ENCODE data around the gene ADAT3.
"Not testable (repeated sequence)": the region's sequence is repeated elsewhere in the genome, so short reads cannot be mapped to it uniquely, and the experiment has no call there.

ADAT3 gene

GRCh38 chr19:1867349-1867724 lies 37.9 kb upstream of the ADAT3 start:
- no peak for DNase-seq

- DNase-seq, result no peak
Measured at GRCh38 chr19:1868971-1869370, 36.2 kb upstream of the ADAT3 start.

DNA sequence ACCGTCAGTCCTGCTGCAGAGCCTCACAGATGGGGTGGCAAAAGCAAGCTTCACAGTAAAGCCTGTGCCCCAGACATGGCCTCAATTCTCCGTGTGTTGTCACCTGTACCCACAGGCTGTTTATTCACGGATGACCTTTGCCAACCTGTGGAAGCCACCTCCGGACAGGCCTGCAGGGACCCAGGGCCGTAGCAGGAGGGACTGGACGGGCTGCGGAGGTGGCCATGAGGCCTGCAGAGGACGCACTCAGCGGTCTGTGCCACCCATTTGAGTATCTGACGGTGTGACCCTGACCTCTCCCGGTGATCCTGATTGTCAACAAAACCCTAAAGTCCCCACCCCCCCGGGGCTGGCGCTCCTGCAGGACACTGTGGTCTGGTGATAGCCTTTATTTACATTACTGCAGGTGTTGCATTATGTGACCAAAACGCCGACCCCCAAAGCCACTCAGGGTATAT lies 34.0 kb upstream of the ADAT3 start:
- DNase-seq, result no peak

GRCh38 chr19:1871630-1872029 lies 33.6 kb upstream of the ADAT3 start:
- DNase-seq, result no peak

DNA sequence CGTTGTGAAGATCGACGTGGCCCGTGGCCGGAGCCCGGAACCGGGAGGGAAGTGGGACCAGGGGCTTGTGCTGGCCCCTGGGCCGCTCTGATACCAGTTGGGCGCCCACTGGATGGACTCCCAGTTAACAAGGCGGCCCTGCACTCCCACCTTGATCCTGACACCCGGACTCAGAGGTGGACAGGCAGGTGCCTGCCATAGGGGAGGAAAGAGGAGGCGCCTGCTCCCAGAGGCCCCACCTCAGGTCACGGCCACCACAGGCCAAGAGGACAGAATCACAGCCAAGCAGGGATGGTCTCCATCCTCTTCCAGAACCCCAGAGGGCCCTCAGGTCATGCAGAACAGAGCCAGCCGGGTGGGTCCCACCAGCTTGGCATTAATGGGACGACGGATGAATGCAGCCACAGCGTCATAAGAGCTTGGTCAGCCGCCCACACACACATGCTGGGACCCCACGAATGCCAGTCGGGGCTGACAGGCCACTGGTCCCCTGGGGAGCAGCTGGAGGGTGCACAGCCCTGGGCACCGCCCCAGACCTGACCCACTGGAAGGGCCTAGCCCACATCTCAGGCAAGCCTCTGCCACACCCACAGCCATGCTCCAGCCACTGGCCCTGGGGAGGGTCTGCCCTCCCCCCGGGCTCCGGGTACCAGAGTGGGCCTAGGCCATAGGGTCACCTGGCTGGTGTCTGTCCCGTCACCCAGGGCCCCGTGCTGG lies 32.2 kb upstream of the ADAT3 start:
- no peak for DNase-seq

GRCh38 chr19:1873524-1874473 lies 31.4 kb upstream of the ADAT3 start:
- DNase-seq, result no peak

GRCh38 chr19:1874554-1875185 lies 30.5 kb upstream of the ADAT3 start:
- no peak for DNase-seq

DNA sequence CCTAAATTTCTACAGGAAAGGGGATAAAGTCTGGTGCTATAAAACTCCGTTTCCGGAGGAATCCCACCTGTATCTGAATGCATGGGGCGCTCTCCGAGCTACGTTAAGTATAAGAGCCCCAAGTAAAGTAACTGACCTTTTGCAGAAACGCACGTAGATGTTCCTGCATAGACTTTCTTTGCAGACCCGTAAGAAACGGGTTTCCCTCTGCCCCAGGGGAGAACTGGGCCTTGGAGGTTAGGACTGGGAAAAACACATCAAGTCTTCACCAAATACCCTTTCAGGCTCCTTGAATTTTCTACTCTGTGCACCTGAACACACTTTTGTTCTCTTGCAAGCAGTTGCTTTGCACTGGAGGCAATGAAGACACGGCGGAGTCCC lies 29.9 kb upstream of the ADAT3 start:
- DNase-seq, result not testable (repeated sequence)

- DNase-seq, result peak; percentile 86
Measured at GRCh38 chr19:1875646-1876495, 29.3 kb upstream of the ADAT3 start.

- DNase-seq, result not testable (repeated sequence)
Measured at GRCh38 chr19:1876496-1877279, 28.5 kb upstream of the ADAT3 start.

- not testable (repeated sequence) for DNase-seq
Measured at GRCh38 chr19:1877280-1877660, 27.9 kb upstream of the ADAT3 start.

- DNase-seq, result not testable (repeated sequence)
Measured at GRCh38 chr19:1878583-1878982, 26.6 kb upstream of the ADAT3 start.

DNA sequence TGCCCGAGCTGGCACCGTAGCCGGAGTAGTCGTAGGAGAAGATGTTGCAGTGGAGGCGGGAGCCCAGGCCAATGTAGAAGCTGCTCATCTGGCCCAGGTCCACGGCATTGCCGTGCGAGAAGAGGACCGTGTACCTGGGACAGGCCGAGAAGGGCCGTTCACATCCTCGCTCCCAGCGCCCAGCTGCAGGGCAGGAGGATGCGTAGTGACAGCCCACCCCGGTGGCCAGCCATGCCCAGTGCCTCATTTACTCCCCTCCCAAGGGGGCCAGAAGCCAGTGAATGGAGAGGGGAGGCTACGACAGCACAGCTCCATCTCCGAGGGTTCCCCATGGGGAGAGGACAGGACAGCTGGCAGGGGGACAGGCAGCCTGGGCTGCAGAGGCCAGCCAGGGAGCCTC lies 25.2 kb upstream of the ADAT3 start:
- DNase-seq, result not testable (repeated sequence)

DNA sequence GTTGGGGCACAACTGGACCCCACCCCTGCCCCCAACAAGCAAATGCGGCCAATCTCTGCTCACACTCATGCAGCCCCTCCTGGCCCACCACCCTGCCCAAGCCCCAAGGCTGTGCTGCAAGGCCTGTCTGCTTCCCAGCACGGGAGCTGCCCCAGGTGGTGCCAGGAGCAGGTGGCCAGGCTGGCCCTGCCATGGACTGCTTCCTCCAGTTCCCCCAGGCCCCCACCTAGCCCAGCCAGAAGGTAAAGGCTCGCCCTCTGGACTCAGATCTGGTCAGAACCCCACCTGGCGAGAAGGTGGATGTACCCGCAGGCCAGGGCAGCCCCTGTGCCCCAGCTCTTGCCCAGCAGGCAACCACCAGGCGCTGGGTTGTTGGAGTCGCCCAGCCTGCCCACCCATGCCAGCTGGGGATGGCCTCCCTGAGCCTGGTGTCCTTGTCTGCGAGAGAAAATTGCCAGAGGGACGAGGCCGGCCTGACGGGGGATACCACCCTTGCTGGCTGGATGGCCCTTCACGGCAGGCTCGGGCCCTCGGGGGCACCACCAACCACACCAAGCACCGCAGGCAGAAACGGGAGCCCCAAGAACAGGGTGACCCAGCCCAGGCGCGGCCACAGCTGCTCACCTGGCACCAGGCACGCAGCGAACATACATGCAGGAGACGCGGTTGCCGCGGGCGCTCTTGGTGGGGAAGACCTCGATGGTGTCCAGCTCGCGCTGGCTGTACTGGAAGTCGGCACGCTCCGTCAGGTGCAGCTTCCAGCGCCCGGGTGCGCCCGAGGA lies 24.4 kb upstream of the ADAT3 start:
- DNase-seq, result no peak

DNA sequence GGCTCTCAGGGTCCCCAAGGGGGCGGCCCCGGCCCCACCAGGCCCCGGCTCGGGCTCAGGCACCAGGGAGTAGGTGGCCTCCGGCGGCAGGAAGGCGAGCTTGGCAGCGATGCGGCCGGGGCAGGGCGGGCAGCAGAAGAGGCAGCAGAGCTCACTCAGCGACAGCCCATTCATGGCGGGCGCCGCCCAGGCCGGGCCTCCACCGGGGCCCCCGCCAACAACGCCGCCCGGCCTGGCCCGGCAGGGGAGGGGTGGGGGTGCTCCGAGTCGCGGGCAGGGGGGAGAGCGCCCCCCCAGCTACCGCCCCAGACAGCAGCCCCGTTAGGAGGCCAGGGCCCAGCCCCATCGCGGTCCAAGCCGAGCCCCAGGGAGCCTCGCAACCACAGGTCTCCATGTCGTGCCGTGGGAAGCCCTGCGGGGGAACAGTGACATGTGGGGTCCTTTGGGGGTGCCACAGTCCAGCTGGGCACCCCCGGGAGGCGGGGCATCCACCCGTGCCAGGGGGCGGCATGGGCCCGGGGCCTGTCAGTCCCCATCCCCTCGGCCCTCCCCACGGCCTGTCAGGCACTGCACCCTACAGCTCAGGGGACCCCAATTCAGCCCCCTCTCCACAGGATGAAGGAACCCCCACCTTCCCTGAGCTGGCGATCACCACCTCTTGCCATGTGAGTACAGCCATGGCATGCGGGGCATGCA lies 23.7 kb upstream of the ADAT3 start:
- DNase-seq, result not testable (repeated sequence)

DNA sequence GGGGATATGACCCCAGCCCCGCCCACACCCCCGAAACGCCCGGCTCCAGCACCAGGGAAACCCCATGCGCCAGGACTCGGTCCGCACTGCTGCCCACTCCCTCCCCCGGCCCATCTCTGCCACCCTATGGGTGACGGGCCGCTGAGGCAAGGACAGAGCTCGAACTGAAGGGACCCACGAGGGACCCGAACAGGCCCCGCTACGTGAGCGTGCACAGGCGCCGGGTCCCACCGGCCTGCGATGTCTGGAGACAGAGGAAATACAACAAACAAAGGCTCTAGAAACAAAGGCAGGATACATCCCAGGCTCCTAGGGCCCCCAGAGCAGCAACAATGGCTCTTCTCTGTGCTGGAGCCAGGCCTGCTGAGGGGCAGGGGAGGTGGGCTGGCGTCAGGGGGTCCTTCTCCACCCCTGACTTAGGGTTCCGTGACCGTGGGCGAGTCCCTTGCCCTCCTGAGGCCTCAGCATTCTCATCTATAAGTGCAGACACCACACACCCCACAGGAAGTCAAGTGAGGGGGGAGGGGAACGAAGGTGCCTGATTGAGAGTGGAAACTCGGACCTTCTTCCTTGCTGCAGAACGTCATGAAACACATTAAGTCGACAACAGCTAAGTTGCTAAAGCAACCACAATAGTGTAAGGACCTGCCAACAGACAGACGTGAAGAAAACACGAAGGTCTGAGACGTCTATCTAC lies 23.0 kb upstream of the ADAT3 start:
- DNase-seq, result peak; percentile 85

DNA sequence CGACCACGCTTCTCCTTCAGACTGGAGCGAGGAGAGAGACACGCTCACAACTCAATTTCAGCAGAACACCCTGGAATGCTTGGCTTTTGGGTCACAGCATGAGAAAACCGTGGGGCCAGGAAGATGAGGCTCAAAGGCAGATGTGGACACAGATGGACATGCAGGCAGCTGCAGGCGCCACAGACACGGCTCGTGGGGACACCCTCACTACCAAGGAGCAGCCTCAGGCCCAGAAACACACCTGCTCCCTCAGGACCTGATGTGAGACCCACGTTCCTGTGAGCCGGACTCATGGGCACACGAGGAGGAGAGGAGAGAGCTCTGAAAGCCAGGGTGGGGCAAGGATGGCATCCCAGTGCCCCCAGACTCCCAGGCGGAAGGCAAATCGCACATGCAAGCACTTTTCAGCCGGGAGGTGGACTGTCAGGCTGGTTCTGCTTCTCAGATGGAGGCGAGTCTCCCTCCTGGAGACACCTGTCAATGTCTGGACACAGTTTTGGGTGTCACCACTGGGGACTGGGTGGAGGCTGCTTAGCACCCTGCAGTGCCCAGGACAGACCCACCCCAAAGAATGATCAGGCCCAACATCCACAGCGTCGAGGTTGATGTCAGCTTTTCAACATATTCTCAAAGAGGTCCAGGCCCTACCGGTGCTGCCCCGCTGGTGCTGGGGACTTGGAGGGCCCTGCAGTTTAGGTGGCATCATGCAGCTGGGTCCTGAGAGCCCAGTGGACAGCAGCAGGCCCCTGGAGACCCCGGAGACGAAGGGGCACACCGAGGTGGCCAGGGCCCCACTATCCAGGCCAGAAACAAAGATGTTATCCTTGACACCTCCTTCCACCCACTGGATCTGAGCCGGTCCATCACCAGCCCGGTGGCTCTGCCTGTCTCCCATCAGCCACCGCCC lies 22.2 kb upstream of the ADAT3 start:
- no peak for DNase-seq

GRCh38 chr19:1883784-1884183 lies 21.4 kb upstream of the ADAT3 start:
- DNase-seq, result no peak
